ENCODE results near the gene ENTPD6.

DNA sequence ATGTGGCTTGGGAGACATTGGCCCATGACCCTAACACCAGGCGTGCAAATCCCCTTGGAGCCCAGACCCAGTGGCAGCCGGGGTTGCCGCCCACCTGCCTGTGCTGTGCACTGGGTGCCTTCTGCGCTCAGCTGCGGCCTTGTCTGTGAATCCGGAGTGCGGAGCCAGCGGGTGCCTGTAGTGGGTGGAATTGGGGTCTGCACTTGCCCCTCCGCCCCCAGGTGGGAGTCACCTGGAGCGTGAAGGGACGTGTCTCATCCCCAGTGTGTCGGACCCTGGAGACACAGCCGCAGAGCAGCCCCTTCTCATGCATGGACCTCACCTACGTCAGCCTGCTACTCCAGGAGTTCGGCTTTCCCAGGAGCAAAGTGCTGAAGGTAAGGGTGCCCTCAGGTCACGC lies 29.4 kb downstream of the ENTPD6 start:
- TF ChIP-seq, protein P1, sequence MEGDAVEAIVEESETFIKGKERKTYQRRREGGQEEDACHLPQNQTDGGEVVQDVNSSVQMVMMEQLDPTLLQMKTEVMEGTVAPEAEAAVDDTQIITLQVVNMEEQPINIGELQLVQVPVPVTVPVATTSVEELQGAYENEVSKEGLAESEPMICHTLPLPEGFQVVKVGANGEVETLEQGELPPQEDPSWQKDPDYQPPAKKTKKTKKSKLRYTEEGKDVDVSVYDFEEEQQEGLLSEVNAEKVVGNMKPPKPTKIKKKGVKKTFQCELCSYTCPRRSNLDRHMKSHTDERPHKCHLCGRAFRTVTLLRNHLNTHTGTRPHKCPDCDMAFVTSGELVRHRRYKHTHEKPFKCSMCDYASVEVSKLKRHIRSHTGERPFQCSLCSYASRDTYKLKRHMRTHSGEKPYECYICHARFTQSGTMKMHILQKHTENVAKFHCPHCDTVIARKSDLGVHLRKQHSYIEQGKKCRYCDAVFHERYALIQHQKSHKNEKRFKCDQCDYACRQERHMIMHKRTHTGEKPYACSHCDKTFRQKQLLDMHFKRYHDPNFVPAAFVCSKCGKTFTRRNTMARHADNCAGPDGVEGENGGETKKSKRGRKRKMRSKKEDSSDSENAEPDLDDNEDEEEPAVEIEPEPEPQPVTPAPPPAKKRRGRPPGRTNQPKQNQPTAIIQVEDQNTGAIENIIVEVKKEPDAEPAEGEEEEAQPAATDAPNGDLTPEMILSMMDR (conservative IDR thresholded peaks at IDR 0.05) = no peak
- no peak for TF ChIP-seq EZH2 (IDR thresholded peaks at IDR 0.05; ENCODE audit: low read depth)

Data from PC-9 (cell line).